Mesothelial cell of epicardium (in vitro differentiated cells): Measurements from ENCODE around the gene UGP2. TPM values are rescaled to one million over a fixed set of nuclear protein-coding genes. Genes with fewer than 3 reads are reported as not detected.
A peak's percentile ranks its signal among the peaks of the same experiment; 100 is the strongest.

ENCODE experiments used
- DNase-seq, 2 experiments: peaks; one replicate each; pipeline ENCODE4 v3.0.0; 2021; ENCODE audit warnings: low spot score in 2 of 2; ENCODE audit not compliant: unreplicated experiment in 2 of 2
- H3K27ac Mint-ChIP-seq: 2 replicates; pipeline ENCODE4 v1.8.0; 2021; ENCODE audit warnings: mixed read lengths
- H3K27me3 Mint-ChIP-seq: 2 replicates; pipeline ENCODE4 v1.8.0; 2021; ENCODE audit warnings: low read depth, mixed read lengths
- H3K36me3 Mint-ChIP-seq: 2 replicates; pipeline ENCODE4 v1.8.0; 2021; ENCODE audit warnings: mixed read lengths
- H3K4me1 Mint-ChIP-seq: 2 replicates; pipeline ENCODE4 v1.8.0; 2021; ENCODE audit warnings: mixed read lengths
- H3K4me3 Mint-ChIP-seq: 2 replicates; pipeline ENCODE4 v1.8.0; 2021; ENCODE audit warnings: mild to moderate bottlenecking, moderate library complexity, mixed read lengths
- H3K9me3 Mint-ChIP-seq: 2 replicates; pipeline ENCODE4 v1.8.0; 2021; ENCODE audit warnings: mixed read lengths
- CTCF ChIP-seq: fragments of 200-600 bp; sonication (generic); IDR thresholded peaks from one replicate; pipeline ENCODE4 v1.5.0; 2021; ENCODE audit warnings: antibody characterized with exemption; ENCODE audit not compliant: unreplicated experiment
- total RNA-seq: library from RNA; stranded (reverse); gene quantifications from 3 replicates; pipeline ENCODE4 v1.2.1, GENCODE V29; 2021

Gene UGP2
- total RNA-seq, result 92.6 to 99.1 TPM (median 96.7 TPM) in 3 replicates

DNA sequence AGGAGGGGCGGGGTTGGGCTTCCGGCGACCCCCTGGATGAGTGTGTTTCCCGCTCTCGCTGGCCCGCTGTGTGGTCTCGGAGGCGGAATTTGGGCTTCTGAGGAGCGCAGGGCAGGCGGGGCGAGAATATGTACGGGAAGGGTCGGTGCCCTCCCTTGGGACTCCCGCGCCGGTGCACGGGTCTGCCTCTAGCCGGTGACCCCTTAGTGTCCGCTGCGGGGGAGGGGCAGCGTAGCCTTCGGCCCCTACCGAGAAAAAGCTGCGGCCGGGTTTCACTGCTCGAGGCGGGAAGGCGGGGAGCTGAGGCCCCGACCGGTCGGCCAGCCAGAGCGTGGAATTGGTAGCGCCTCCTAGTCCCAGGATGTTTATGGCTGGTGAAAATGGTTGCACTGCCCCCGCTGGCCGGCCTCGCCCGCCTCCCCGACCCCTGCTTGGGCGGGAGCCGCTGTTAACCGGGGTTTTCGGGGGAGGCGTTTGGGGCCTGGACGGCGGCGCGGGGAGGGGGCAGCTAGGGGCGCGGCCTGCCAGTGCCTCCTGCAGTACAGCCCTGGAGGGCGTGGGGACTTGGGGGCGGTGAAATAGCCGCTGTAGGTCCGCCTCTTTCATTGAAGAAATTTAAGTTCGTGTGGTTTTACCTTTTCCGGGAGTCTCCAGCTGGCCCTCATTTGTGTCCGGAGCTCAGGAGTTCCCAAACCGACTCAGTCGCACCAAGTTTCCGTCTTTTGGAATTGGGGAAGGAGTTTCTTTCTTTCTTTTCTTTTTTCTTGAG is at the start of gene UGP2:
Gene UGP2 (plus strand): TSS at position 643 of the 769 bp plus-strand sequence. CDS start 290 bp downstream, outside the sequence.
- Mint-ChIP-seq H3K36me3 (no peaks in the 10 kb centered on the region), H3K27me3 (no peaks in the 10 kb centered on the region), H3K4me3 (peak within 1 kb of the TSS; percentile 97), H3K4me1 (peaks cover 54% of the 10 kb centered on the region), H3K9me3 (no peaks in the 10 kb centered on the region), H3K27ac (peak within 1 kb of the TSS; percentile 98)
- no peak for TF ChIP-seq CTCF
- peak; percentile 70 to 82 for DNase-seq

DNA sequence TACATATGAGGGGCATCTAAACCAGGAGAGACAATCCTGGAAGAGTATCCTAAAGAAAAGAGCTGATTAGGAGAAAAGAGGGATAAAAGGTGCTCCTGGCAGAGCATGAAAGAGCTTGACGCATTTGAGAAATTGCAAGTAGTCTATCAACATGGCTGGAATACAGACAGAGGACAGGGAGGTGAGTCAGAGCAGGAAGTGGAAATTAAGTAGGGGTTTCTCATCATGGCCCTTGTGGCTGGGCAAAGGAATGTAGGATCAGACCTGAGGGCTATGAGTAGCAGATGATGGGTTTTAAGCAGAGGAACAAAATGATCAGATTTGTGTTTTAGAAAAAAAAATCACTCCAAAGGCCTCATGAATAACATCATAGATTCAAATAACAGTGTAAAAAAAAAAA is 49.2 kb upstream of the UGP2 start:
- TF ChIP-seq CTCF, result no peak
- Mint-ChIP-seq H3K27ac (peak overlapping the region; percentile 31), H3K4me1 (peaks cover 13% of the 10 kb centered on the region), H3K36me3 (no peaks in the 10 kb centered on the region), H3K9me3 (peaks cover 3% of the 10 kb centered on the region), H3K4me3 (no peak overlapping the region), H3K27me3 (no peaks in the 10 kb centered on the region)
- DNase-seq, result no peak

GRCh38 chr2:63796366-63796765 is 45.3 kb upstream of the UGP2 start:
- Mint-ChIP-seq H3K27me3 (no peaks in the 10 kb centered on the region), H3K4me1 (peaks cover 3% of the 10 kb centered on the region), H3K27ac (no peak overlapping the region), H3K4me3 (no peak overlapping the region), H3K9me3 (peaks cover 4% of the 10 kb centered on the region), H3K36me3 (no peaks in the 10 kb centered on the region)
- no peak for TF ChIP-seq CTCF
- no peak for DNase-seq

DNA sequence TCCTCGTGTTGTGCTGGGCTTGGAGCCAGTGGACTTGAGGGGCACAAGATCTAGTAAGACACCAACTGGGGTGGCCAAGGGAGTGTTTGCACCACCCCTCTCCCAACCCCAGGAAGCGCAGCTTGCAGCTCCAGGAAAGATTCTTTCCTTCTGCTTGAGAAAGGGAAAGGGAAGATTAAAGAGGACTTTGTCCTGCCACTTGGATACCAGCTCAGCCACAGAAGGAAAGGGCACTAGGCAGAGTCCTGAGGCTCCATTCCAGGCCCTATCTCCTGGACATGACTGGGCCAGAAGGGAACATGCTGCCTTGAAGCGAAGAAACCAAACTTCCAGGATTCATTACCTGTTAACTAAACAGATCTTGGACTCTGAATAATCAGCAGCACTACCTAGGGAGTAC is 44.9 kb upstream of the UGP2 start:
- Mint-ChIP-seq H3K4me3 (no peak overlapping the region), H3K9me3 (peaks cover 8% of the 10 kb centered on the region), H3K27ac (no peak overlapping the region), H3K27me3 (no peaks in the 10 kb centered on the region), H3K4me1 (peaks cover 3% of the 10 kb centered on the region), H3K36me3 (no peaks in the 10 kb centered on the region)
- TF ChIP-seq CTCF, result no peak
- no peak for DNase-seq

GRCh38 chr2:63801455-63801854 is 40.2 kb upstream of the UGP2 start:
- no peak for TF ChIP-seq CTCF
- H3K27me3 Mint-ChIP-seq, result no peaks in the 10 kb centered on the region
- DNase-seq, result no peak
- no peak overlapping the region for H3K27ac Mint-ChIP-seq
- peaks cover 4% of the 10 kb centered on the region for H3K36me3 Mint-ChIP-seq
- peaks cover 9% of the 10 kb centered on the region for H3K9me3 Mint-ChIP-seq
- no peak overlapping the region for H3K4me3 Mint-ChIP-seq
- no peaks in the 10 kb centered on the region for H3K4me1 Mint-ChIP-seq
